Lower lobe of right lung (tissue), 2 donors: Measurements from ENCODE around the gene RHOV. TPM values are rescaled to one million over a fixed set of nuclear protein-coding genes. Genes with fewer than 3 reads are reported as not detected.

Experiments used
- ATAC-seq, 2 donors: fragments of 200-7000 bp; cut with Tn5 transposase; one replicate each; pipeline ENCODE4 v1.9.1; 2020 to 2022; ENCODE audit warnings: mild to moderate bottlenecking in 2 of 2, moderate library complexity in 2 of 2
- DNase-seq: peaks from one replicate; pipeline ENCODE4 v3.0.0-alpha.2; 2020
- H3K27ac ChIP-seq: fragments of 200-600 bp; one replicate; pipeline ENCODE4 v1.8.0; 2022
- H3K27me3 ChIP-seq: fragments of 200-600 bp; one replicate; pipeline ENCODE4 v1.8.0; 2022; ENCODE audit warnings: low read depth
- H3K36me3 ChIP-seq: fragments of 200-600 bp; one replicate; pipeline ENCODE4 v1.8.0; 2022; ENCODE audit warnings: mild to moderate bottlenecking
- H3K4me1 ChIP-seq: fragments of 200-600 bp; one replicate; pipeline ENCODE4 v1.8.0; 2022
- H3K4me3 ChIP-seq: fragments of 200-600 bp; one replicate; pipeline ENCODE4 v1.8.0; 2022; ENCODE audit warnings: mild to moderate bottlenecking
- H3K9me3 ChIP-seq: fragments of 200-600 bp; one replicate; pipeline ENCODE4 v1.8.0; 2022
- CTCF ChIP-seq: fragments of 200-600 bp; IDR thresholded peaks from one replicate; pipeline ENCODE4 v1.8.0; 2022; ENCODE audit warnings: antibody characterized with exemption, mild to moderate bottlenecking
- intact Hi-C: fragments of 100-400 bp; cut with DNase I; formaldehyde crosslinking; loops from one replicate; pipeline ENCODE4 v1.11.0; 2022
- total RNA-seq: library from RNA; stranded (reverse); fragmentation: NEBNext Ultra II Directional; extraction: Animal tissue kit (Norgen Biotek cat#: 25700); gene quantifications from one replicate; pipeline ENCODE4 v1.2.1, GENCODE V29; 2021
- donor health status: DM: no; HTN: yes; CAD: no; lungs with severe emphysema.

Gene RHOV
- total RNA-seq, 1 donor from 2014 or later: 1.5 TPM

GRCh38 chr15:40918146-40918798, 44.2 kb upstream of the RHOV start:
- H3K4me3 ChIP-seq: peak overlapping the region; percentile 11
- no peaks in the 10 kb centered on the region for H3K36me3 ChIP-seq
- intact Hi-C loops: no loop called here
- H3K9me3 ChIP-seq: no peaks in the 10 kb centered on the region
- DNase-seq (no peak), ATAC-seq (peak; percentile 64 to 76)
- no peak for TF ChIP-seq CTCF
- H3K27ac ChIP-seq: peak overlapping the region; percentile 79
- H3K4me1 ChIP-seq: peaks cover 36% of the 10 kb centered on the region
- H3K27me3 ChIP-seq: no peaks in the 10 kb centered on the region

- H3K36me3 ChIP-seq: no peaks in the 10 kb centered on the region
- intact Hi-C loops: no loop called here
- no peaks in the 10 kb centered on the region for H3K9me3 ChIP-seq
- H3K4me1 ChIP-seq: peaks cover 36% of the 10 kb centered on the region
- ATAC-seq: no peak
- no peak for TF ChIP-seq CTCF
- no peak for DNase-seq
- H3K27me3 ChIP-seq: no peaks in the 10 kb centered on the region
- peak overlapping the region; percentile 79 for H3K27ac ChIP-seq
- peak overlapping the region; percentile 11 for H3K4me3 ChIP-seq
These were observed 43.6 kb upstream of the RHOV start for GRCh38 chr15:40917585-40917984.

GRCh38 chr15:40915679-40916078, 41.6 kb upstream of the RHOV start:
- no peak for DNase-seq
- Histone ChIP-seq H3K36me3 (no peaks in the 10 kb centered on the region), H3K4me1 (peaks cover 40% of the 10 kb centered on the region), H3K27ac (peak overlapping the region; percentile 46), H3K4me3 (no peak overlapping the region), H3K27me3 (no peaks in the 10 kb centered on the region), H3K9me3 (no peaks in the 10 kb centered on the region)
- no peak for ATAC-seq
- TF ChIP-seq CTCF: no peak
- intact Hi-C loops: no loop called here

- ATAC-seq: no peak
- Histone ChIP-seq H3K27ac (peak overlapping the region; percentile 46), H3K27me3 (no peaks in the 10 kb centered on the region), H3K9me3 (no peaks in the 10 kb centered on the region), H3K36me3 (no peaks in the 10 kb centered on the region), H3K4me3 (no peak overlapping the region), H3K4me1 (peaks cover 45% of the 10 kb centered on the region)
- no peak for TF ChIP-seq CTCF
- no peak for DNase-seq
- intact Hi-C loops: no loop called here
These were observed 41.2 kb upstream of the RHOV start for GRCh38 chr15:40915116-40915661.

- no peak for ATAC-seq
- H3K36me3 ChIP-seq: no peaks in the 10 kb centered on the region
- no peak overlapping the region for H3K4me3 ChIP-seq
- no peaks in the 10 kb centered on the region for H3K9me3 ChIP-seq
- H3K4me1 ChIP-seq: peaks cover 47% of the 10 kb centered on the region
- no peak for TF ChIP-seq CTCF
- DNase-seq: no peak
- H3K27ac ChIP-seq: peak overlapping the region; percentile 46
- H3K27me3 ChIP-seq: no peaks in the 10 kb centered on the region
- intact Hi-C loops: no loop called here
These were observed 40.5 kb upstream of the RHOV start for GRCh38 chr15:40914486-40914885.
